Loucy (cell line): ENCODE data around the gene SLC16A13.

Experiments
- EZH2phosphoT487 ChIP-seq: fragments of 200-600 bp; IDR thresholded peaks from 2 replicates; pipeline ENCODE4 v1.6.1; 2018; ENCODE audit warnings: antibody characterized with exemption, mild to moderate bottlenecking, moderate library complexity, borderline replicate concordance
- TF ChIP-seq, protein P1 (sequence below): fragments of 200-600 bp; sonication (generic); conservative IDR thresholded peaks from 2 replicates; pipeline ENCODE4 v1.5.1; 2014; ENCODE audit warnings: mild to moderate bottlenecking, antibody characterized with exemption, low read length

DNA sequence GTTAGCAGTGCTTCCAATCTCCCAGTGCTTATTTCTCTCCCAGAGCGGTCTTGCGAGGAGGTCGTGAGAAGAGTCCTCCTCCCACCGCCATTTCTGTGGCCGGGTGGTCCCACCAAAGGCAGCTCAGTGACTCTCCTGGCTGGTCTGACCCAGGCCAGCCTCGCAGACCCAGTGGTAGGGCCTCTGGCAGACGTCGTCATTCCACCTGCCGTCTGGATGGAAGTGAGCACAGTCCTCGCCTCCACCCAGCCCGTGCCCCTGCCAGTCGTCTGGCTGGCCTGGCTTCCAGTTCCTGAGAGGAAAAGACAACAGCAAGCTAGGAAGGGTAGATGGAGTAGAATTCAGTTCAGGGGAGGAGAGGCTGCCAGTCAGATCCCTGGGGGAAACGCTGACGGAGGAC, 39.1 kb downstream of the SLC16A13 start:
- TF ChIP-seq, protein P1, sequence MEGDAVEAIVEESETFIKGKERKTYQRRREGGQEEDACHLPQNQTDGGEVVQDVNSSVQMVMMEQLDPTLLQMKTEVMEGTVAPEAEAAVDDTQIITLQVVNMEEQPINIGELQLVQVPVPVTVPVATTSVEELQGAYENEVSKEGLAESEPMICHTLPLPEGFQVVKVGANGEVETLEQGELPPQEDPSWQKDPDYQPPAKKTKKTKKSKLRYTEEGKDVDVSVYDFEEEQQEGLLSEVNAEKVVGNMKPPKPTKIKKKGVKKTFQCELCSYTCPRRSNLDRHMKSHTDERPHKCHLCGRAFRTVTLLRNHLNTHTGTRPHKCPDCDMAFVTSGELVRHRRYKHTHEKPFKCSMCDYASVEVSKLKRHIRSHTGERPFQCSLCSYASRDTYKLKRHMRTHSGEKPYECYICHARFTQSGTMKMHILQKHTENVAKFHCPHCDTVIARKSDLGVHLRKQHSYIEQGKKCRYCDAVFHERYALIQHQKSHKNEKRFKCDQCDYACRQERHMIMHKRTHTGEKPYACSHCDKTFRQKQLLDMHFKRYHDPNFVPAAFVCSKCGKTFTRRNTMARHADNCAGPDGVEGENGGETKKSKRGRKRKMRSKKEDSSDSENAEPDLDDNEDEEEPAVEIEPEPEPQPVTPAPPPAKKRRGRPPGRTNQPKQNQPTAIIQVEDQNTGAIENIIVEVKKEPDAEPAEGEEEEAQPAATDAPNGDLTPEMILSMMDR, result no peak
- no peak for TF ChIP-seq EZH2phosphoT487
